ENCODE data around the gene DNAJB6.

Gene DNAJB6

DNA sequence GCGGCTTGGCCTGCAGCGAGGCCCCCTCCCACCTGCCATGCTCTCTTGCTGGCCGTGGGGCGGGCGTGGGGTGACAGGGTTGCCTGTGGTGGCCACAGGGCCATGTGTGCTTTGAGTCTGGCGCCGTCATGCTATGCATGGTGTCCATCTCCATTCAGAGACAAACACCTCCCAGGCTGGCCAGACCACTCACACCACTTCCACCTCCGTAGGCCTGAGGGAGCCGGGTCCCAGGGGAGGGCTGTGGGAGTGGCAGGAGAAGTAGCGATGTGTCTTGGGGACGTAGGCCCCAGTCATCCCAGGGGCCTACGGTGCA is 65.5 kb downstream of the DNAJB6 start:
- TF ChIP-seq, protein P1, sequence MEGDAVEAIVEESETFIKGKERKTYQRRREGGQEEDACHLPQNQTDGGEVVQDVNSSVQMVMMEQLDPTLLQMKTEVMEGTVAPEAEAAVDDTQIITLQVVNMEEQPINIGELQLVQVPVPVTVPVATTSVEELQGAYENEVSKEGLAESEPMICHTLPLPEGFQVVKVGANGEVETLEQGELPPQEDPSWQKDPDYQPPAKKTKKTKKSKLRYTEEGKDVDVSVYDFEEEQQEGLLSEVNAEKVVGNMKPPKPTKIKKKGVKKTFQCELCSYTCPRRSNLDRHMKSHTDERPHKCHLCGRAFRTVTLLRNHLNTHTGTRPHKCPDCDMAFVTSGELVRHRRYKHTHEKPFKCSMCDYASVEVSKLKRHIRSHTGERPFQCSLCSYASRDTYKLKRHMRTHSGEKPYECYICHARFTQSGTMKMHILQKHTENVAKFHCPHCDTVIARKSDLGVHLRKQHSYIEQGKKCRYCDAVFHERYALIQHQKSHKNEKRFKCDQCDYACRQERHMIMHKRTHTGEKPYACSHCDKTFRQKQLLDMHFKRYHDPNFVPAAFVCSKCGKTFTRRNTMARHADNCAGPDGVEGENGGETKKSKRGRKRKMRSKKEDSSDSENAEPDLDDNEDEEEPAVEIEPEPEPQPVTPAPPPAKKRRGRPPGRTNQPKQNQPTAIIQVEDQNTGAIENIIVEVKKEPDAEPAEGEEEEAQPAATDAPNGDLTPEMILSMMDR (IDR thresholded peaks at IDR 0.05; ENCODE audit: low read depth, low read length, missing control alignments): no peak
- in situ Hi-C loops (cut with HindIII; ENCODE audit: low sequenced_read_pairs): no loop called here
- H3K4me3 ChIP-seq (ENCODE audit: low read depth, low read length): no peak overlapping the region
- DNase-seq (ENCODE audit: low read depth): no peak

DNA sequence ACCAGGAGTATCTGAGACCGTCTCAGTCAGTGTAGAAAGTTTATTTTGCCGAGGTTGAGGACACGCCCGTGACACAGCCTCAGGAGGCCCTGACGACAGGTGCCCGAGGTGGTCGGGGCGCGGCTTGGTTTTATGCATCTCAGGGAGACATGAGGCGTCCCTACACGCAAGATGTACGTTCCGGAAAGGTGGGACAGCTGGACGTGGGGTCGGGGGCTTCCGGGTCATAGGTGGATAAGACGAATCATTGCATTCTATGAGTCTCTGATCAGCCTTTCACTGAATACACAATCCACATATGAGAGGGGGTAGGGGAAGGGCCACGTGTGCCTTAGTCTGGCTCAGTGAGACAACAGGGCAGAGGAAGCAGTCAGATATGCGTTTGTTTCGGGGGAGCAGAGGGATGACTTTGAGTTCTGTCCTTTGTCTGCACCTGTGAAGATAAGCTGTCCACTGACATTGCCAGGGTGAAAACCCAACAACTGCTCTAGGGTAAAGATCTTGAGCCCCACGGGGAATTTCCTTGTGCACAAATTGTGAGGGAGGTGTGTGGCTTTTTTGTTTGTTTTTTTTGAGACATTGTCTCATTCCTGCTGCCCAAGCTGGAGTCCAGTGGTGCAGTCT is 66.2 kb downstream of the DNAJB6 start:
- TF ChIP-seq, protein P1 (IDR thresholded peaks at IDR 0.05; ENCODE audit: low read depth, low read length, missing control alignments): no peak
- no peak overlapping the region for H3K4me3 ChIP-seq (ENCODE audit: low read depth, low read length)
- no peak for DNase-seq (ENCODE audit: low read depth)
- in situ Hi-C loops (cut with HindIII; ENCODE audit: low sequenced_read_pairs): no loop called here

DNA sequence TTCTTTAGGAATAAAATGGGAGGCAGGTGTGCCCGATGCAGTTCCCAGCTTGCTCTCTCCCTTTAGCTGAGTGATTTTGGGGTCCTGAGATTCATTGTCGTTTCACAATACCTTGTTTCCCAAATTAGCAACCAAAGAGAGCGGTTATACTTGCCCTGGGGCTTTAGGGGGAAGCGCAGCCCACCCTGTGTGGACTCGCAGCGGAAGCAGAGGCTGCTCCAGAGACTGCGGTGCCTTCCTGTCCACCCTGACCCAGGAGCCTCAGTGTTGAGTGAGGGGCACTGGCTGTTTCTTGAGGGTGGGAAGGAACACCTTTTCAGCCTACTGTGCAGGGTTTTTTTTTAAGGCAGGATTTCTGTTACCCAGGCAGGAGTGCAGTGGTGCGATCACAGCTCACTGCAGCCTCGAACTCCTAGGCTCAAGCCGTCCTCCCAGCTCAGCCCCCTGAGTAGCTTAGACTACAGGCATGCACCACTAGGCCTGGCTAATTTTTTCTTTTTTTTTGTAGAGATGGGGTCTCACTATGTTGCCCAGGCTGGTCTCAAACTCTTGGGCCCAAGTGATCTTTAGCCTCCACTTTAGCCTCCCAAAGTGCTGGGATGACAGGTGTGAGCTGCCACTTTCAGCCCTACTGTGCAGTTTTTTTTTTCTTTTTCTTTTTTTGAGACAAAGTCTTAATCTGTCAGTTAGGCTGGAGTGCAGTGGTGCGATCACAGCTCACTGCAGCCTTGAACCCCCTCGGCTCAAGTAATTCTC is 67.0 kb downstream of the DNAJB6 start:
- H3K4me3 ChIP-seq (ENCODE audit: low read depth, low read length): no peak overlapping the region
- TF ChIP-seq, protein P1 (IDR thresholded peaks at IDR 0.05; ENCODE audit: low read depth, low read length, missing control alignments): no peak
- DNase-seq (ENCODE audit: low read depth): no peak
- in situ Hi-C loops (cut with HindIII; ENCODE audit: low sequenced_read_pairs): no loop called here

DNA sequence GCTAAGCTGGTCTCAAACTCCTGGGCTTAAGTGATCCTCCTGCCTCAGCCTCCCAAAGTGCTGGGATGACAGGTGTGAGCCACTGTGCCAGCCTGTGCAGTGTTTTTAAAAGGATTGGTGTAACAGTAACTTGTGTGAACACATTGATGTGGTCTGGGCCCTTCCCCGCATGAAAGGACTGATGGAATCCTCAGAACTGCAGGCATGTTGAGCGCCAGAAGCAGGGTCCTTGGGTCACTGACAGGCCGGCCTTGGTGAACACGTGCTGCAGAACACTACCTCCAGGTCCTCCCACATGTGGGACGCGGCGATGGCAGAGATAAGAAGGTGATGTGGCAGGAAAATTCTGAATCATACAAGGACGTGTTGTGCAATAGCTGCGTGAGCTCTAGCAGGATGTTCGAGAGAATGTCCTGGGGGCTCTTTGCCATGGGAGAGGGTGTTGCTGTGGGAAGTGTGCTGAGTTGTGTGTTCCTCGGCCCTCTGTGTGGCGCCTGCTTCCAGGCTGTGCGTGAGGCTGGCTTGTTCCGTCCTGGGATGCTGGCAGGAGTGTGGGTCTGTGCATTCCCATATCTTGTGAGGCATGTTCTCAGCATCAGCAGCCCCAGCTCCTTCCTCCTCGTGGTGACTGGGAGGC is 68.2 kb downstream of the DNAJB6 start:
- H3K4me3 ChIP-seq (ENCODE audit: low read depth, low read length): no peak overlapping the region
- in situ Hi-C loops (cut with HindIII; ENCODE audit: low sequenced_read_pairs): no loop called here
- TF ChIP-seq, protein P1 (IDR thresholded peaks at IDR 0.05; ENCODE audit: low read depth, low read length, missing control alignments): no peak
- DNase-seq (ENCODE audit: low read depth): no peak

DNA sequence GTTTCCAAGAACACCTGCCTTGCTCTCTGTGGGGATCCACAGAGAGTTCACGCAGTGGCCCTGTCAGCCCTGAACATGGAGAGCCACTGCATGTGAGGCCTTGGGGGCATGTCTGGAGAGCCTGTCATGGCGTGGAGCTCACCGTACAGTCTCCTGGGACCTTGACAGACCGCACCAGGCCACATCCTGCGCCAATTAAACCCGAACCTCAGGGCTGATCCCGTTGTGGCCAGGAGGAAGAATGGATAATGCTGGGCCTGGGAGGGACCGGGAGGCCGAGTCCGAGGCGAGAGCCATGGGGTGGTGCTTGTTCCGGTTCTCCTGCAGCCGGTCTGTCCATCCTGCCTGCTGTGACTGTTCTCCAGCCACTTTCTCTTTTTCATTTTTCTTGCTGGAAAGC is 68.7 kb downstream of the DNAJB6 start:
- in situ Hi-C loops (cut with HindIII; ENCODE audit: low sequenced_read_pairs): no loop called here
- no peak overlapping the region for H3K4me3 ChIP-seq (ENCODE audit: low read depth, low read length)
- no peak for DNase-seq (ENCODE audit: low read depth)
- TF ChIP-seq, protein P1 (IDR thresholded peaks at IDR 0.05; ENCODE audit: low read depth, low read length, missing control alignments): no peak

DNA sequence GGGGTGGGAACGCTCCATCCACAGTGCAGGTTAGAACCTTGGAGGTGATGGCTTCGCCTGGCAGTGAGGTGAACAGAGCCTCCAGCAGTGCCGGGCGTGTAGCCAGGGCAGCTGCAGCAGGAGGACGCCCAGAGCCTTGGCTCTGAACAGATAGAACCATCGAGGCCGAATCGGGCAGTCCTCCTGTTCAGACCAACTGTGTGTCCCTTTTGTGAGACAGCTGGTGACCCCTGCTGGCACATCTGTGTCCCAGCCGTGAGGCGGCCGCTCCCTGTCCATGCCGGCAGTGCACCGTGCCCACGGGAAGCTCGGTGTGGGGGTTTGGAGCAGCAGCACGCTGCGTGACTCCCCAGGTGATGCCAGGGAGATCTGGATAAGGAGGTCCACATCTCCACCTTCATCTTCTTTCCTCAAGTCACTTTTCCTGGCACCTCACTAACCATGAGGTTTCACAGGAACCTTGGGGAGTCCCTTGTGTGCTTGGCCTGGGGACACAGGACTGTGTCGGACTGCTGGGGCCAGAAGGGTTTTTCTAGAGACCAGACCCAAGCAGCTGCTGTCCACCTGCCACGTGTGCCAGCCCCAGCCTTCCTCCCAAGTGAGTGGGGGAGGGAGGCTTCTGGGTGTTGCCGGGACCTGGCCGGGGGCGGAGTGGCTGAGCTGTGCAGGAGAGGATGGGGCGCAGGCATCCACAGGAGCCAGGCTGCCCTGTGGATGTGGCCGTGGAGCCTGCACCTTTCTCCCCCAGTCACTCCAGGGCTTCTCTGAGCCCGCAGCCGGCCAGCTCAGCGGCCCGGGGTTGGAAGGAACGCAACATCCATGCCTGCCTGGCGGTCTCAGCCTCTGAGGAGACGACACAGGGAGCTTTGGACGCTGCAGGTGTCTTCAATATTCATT is 69.4 kb downstream of the DNAJB6 start:
- in situ Hi-C loops (cut with HindIII; ENCODE audit: low sequenced_read_pairs): no loop called here
- TF ChIP-seq, protein P1 (IDR thresholded peaks at IDR 0.05; ENCODE audit: low read depth, low read length, missing control alignments): no peak
- H3K4me3 ChIP-seq (ENCODE audit: low read depth, low read length): no peak overlapping the region
- DNase-seq (ENCODE audit: low read depth): no peak
